HepG2 (cell line): ENCODE measurements around the gene TLK2. TPM values are rescaled to one million over a fixed set of nuclear protein-coding genes. Genes with fewer than 3 reads are reported as not detected.

ENCODE experiments used
- ATAC-seq: fragments of 200-7000 bp; cut with Tn5 transposase; 3 replicates; pipeline ENCODE4 v1.9.1; 2020; ENCODE audit warnings: mild to moderate bottlenecking, moderate library complexity
- BruUV-seq: library from RNA; stranded (reverse); fragments of 400-500 nt; replicated peaks from 2 replicates; lab custom pipeline; 2021; lab: Mats Ljungman, UMichigan
- CTCF ChIA-PET: fragments of 300-600 bp; formaldehyde crosslinking; extraction: SDS; loops from one replicate; lab custom pipeline; 2021; ENCODE audit warnings: low total read pairs, inconsistent platforms, low intra/inter-chr PET ratio; lab: Yijun Ruan, JAX
- POLR2A ChIA-PET: fragments of 350-600 bp; sonication (Branson Sonifier 250); formaldehyde crosslinking; loops from one replicate; lab custom pipeline; 2020; ENCODE audit warnings: antibody characterized with exemption, inconsistent platforms; lab: Yijun Ruan, JAX
- DNase-seq: peaks from one replicate; pipeline ENCODE4 v3.0.0-alpha.2; 2015; ENCODE audit warnings: low spot score
- FAIRE-seq: peaks from 3 replicates; lab custom pipeline; 2011; peaks lifted over from hg19 to GRCh38; lab: Jason Lieb, UNC
- H2AFZ ChIP-seq: one replicate; pipeline ENCODE4 v1.6.1; 2011; ENCODE audit warnings: low read length, inconsistent platforms
- H3K27ac ChIP-seq: fragments of 300-600 bp; 3 replicates; pipeline ENCODE4 v1.8.0; 2011; ENCODE audit warnings: mixed run types, mild to moderate bottlenecking, mixed read lengths, low read length, inconsistent platforms; ENCODE audit not compliant: insufficient read depth; ENCODE audit errors: extremely low read length
- H3K27me3 ChIP-seq, 2 experiments: fragments of 200-600 bp in 1 of 2; 2 replicates in 1 of 2; 3 replicates in 1 of 2; pipeline versions ENCODE4 v1.6.0 to v1.8.0; 2011; ENCODE audit warnings: low read length in 2 of 2, mild to moderate bottlenecking in 2 of 2, moderate library complexity in 2 of 2, inconsistent platforms in 1 of 2; ENCODE audit not compliant: insufficient read depth in 2 of 2, control insufficient read depth in 1 of 2
- H3K36me3 ChIP-seq, 2 experiments: fragments of 200-600 bp in 1 of 2; replicated peaks in 1 of 2; 2 replicates in 1 of 2; 3 replicates in 1 of 2; pipeline versions ENCODE4 v1.5.1 to v1.8.0; 2011; ENCODE audit warnings: low read length in 2 of 2, inconsistent platforms in 1 of 2; ENCODE audit not compliant: insufficient read depth in 2 of 2, control insufficient read depth in 1 of 2
- H3K4me1 ChIP-seq: 2 replicates; pipeline ENCODE4 v1.5.1; 2012; ENCODE audit warnings: low read length, inconsistent platforms; ENCODE audit not compliant: insufficient read depth
- H3K4me2 ChIP-seq: 2 replicates; pipeline ENCODE4 v1.6.0; 2011; ENCODE audit warnings: low read depth, low read length, inconsistent platforms
- H3K4me3 ChIP-seq, 3 experiments: fragments of 200-600 bp in 1 of 3; sonication (generic), shearing (Covaris generic) in 1 of 3; replicated peaks in 1 of 3; 2 replicates each; pipeline ENCODE4 v1.5.1; 2011 to 2016; ENCODE audit warnings: low read length in 3 of 3, inconsistent platforms in 2 of 3, low read depth in 2 of 3, mild to moderate bottlenecking in 2 of 3, control low read depth in 1 of 3, mixed read lengths in 1 of 3; ENCODE audit not compliant: insufficient read depth in 1 of 3
- H3K79me2 ChIP-seq: one replicate; pipeline ENCODE4 v1.6.1; 2011; ENCODE audit warnings: low read length, inconsistent platforms; ENCODE audit not compliant: insufficient read depth
- H3K9ac ChIP-seq: 2 replicates; pipeline ENCODE4 v1.6.0; 2011; ENCODE audit warnings: mild to moderate bottlenecking, low read depth, low read length, inconsistent platforms; ENCODE audit not compliant: insufficient read depth
- H3K9me3 ChIP-seq: 2 replicates; pipeline ENCODE4 v1.5.1; 2012; ENCODE audit warnings: mild to moderate bottlenecking, low read length
- H4K20me1 ChIP-seq: 2 replicates; pipeline ENCODE4 v1.6.0; 2011; ENCODE audit warnings: inconsistent platforms, mild to moderate bottlenecking, low read length, moderate library complexity; ENCODE audit not compliant: insufficient read depth
- ARNT ChIP-seq: fragments of 450-650 bp; IDR thresholded peaks from 2 replicates; pipeline ENCODE4 v1.6.1; 2017
- BRCA1 ChIP-seq: sonication (generic); formaldehyde crosslinking; IDR thresholded peaks from 2 replicates; pipeline ENCODE4 v1.4.0; 2020; ENCODE audit warnings: missing genetic modification reagents
- FOSL2 ChIP-seq: sonication (generic); formaldehyde crosslinking; IDR thresholded peaks from 2 replicates; pipeline ENCODE4 v1.4.0; 2020; ENCODE audit warnings: missing genetic modification reagents
- GMEB2 ChIP-seq: IDR thresholded peaks from 2 replicates; pipeline ENCODE4 v1.6.1; 2016; ENCODE audit warnings: missing biosample characterization, missing genetic modification reagents, low read depth
- MTA1 ChIP-seq: sonication (generic); formaldehyde crosslinking; IDR thresholded peaks from 2 replicates; pipeline ENCODE4 v1.4.0; 2020; ENCODE audit warnings: missing genetic modification reagents, mild to moderate bottlenecking, borderline replicate concordance
- MYC ChIP-seq: sonication (generic); formaldehyde crosslinking; IDR thresholded peaks from 2 replicates; pipeline ENCODE4 v1.9.0; 2021; ENCODE audit warnings: missing genetic modification reagents, borderline replicate concordance
- PHF8 ChIP-seq: sonication (generic); formaldehyde crosslinking; IDR thresholded peaks from 2 replicates; pipeline ENCODE4 v1.5.0; 2020; ENCODE audit warnings: missing genetic modification reagents
- PRMT3 ChIP-seq: sonication (generic); formaldehyde crosslinking; IDR thresholded peaks from 2 replicates; pipeline ENCODE4 v1.8.1; 2022; ENCODE audit warnings: low read depth, mild to moderate bottlenecking, moderate library complexity, missing genetic modification reagents, borderline replicate concordance
- RELA ChIP-seq: sonication (generic); formaldehyde crosslinking; IDR thresholded peaks from 2 replicates; pipeline ENCODE4 v1.4.0; 2020; ENCODE audit warnings: missing genetic modification reagents
- TBP ChIP-seq: sonication (generic); formaldehyde crosslinking; IDR thresholded peaks from 2 replicates; pipeline ENCODE4 v1.5.0; 2020; ENCODE audit warnings: missing genetic modification reagents
- YY1 ChIP-seq: IDR thresholded peaks from 2 replicates; pipeline ENCODE4 v1.6.1; 2011; ENCODE audit warnings: low read length, low read depth, moderate library complexity, mild to moderate bottlenecking; ENCODE audit not compliant: insufficient read depth, insufficient replicate concordance
- ZC3H13 ChIP-seq: sonication (generic); formaldehyde crosslinking; IDR thresholded peaks from 2 replicates; pipeline ENCODE4 v1.8.1; 2023; ENCODE audit warnings: mild to moderate bottlenecking, missing genetic modification reagents, moderate library complexity
- ZC3H4 ChIP-seq: sonication (generic); formaldehyde crosslinking; IDR thresholded peaks from 2 replicates; pipeline ENCODE4 v1.4.0; 2020; ENCODE audit warnings: missing genetic modification reagents, borderline replicate concordance
- ZFP1 ChIP-seq: IDR thresholded peaks from 2 replicates; pipeline ENCODE4 v1.6.1; 2016
- ZFY ChIP-seq: sonication (generic); formaldehyde crosslinking; IDR thresholded peaks from 2 replicates; pipeline ENCODE4 v1.4.0; 2020; ENCODE audit warnings: missing genetic modification reagents
- ZNF225 ChIP-seq: sonication (generic); formaldehyde crosslinking; IDR thresholded peaks from 2 replicates; pipeline ENCODE4 v1.4.0; 2020; ENCODE audit warnings: mild to moderate bottlenecking, missing genetic modification reagents
- ZNF281 ChIP-seq: sonication (generic); formaldehyde crosslinking; IDR thresholded peaks from 2 replicates; pipeline ENCODE4 v1.4.0; 2020; ENCODE audit warnings: missing genetic modification reagents, borderline replicate concordance
- ZNF441 ChIP-seq: sonication (generic); formaldehyde crosslinking; IDR thresholded peaks from 2 replicates; pipeline ENCODE4 v1.7.0; 2021; ENCODE audit warnings: missing genetic modification reagents, borderline replicate concordance
- ZNF770 ChIP-seq: sonication (generic); formaldehyde crosslinking; IDR thresholded peaks from 2 replicates; pipeline ENCODE4 v1.5.0; 2020; ENCODE audit warnings: mild to moderate bottlenecking, missing genetic modification reagents
- ZZZ3 ChIP-seq: sonication (generic); formaldehyde crosslinking; IDR thresholded peaks from 2 replicates; pipeline ENCODE4 v1.4.0; 2020; ENCODE audit warnings: missing genetic modification reagents, mild to moderate bottlenecking, borderline replicate concordance
- WGBS: methylation state at CpG from one replicate; pipeline ENCODE4 v1.1.6; 2017; ENCODE audit warnings: low lambda C conversion rate; 5-methylcytosine and 5-hydroxymethylcytosine counted together
- in situ Hi-C: cut with HindIII; loops from 2 replicates; pipeline ENCODE4 v1.10.0; 2017; ENCODE audit warnings: low pct_unique_long_range_greater_than_20kb; ENCODE audit not compliant: extremely low pct_ligation_motif_present
- intact Hi-C: fragments of 100-400 bp; cut with micrococcal nuclease; formaldehyde crosslinking; loops from one replicate; pipeline ENCODE4 v1.10.0; 2022; ENCODE audit not compliant: unreplicated experiment
- polyA plus RNA-seq, 8 experiments: library from polyadenylated mRNA; depleted of rRNA in 3 of 8; stranded (reverse) in 7 of 8; unstranded in 1 of 8; fragments of >200 nt; fragmentation: Illumina TruSeq in 4 of 8; extraction: Trizol in 4 of 8; gene quantifications; 2 replicates each; pipeline versions ENCODE4 v1.2.1 to v1.2.3, GENCODE V29; 2011 to 2016; ENCODE audit warnings: low read depth in 4 of 8, missing spikeins in 1 of 8, mixed read lengths in 1 of 8; ENCODE audit not compliant: insufficient read depth in 1 of 8
- total RNA-seq, 5 experiments: library from RNA; depleted of rRNA; stranded (reverse); fragments of >200 nt; fragmentation: Illumina TruSeq; extraction: Trizol; gene quantifications; 2 replicates each; pipeline ENCODE4 v1.2.3, GENCODE V29; 2016; ENCODE audit warnings: low read depth in 1 of 5

Gene TLK2
- total and polyA plus RNA-seq, 2 of the 13 experiments (the other 11 are each of a cell fraction or from before 2014, with no cell fraction given), result 58.7 to 60.8 TPM

GRCh38 chr17:62655656-62656055, 177.0 kb downstream of the TLK2 start (continued):
- TF ChIP-seq ZNF281 (CRISPR knock-in tag) (no peak), ZNF225 (CRISPR knock-in tag) (no peak), ARNT (no peak), BRCA1 (CRISPR knock-in tag) (no peak), RELA (CRISPR knock-in tag) (no peak), ZNF441 (CRISPR knock-in tag) (no peak), ZFY (CRISPR knock-in tag) (no peak), PHF8 (CRISPR knock-in tag) (no peak), ZNF770 (no peak)

GRCh38 chr17:62656446-62656845, 177.8 kb downstream of the TLK2 start:
- Histone ChIP-seq H3K4me1 (peaks cover 21% of the 10 kb centered on the region), H3K9ac (no peak overlapping the region), H3K27ac (no peak overlapping the region), H3K9me3 (no peaks in the 10 kb centered on the region), H4K20me1 (no peaks in the 10 kb centered on the region), H3K27me3 (peaks cover 13 to 74% of the 10 kb centered on the region in 2 experiments; a peak in 4 of 5 replicates), H3K4me2 (no peak overlapping the region), H3K4me3 (no peak overlapping the region), H3K36me3 (no peaks in the 10 kb centered on the region), H2AFZ (no peak overlapping the region), H3K79me2 (no peaks in the 10 kb centered on the region)
- BruUV-seq, result no TSS peak
- CTCF ChIA-PET, result no interaction called here
- DNase-seq, result no peak
- ATAC-seq, result no peak
- WGBS, result 0% methylated on average over 1 of the region's 1 CpG
- POLR2A ChIA-PET, result no interaction called here
- in situ Hi-C loops, result no loop called here
- no peak for FAIRE-seq
- intact Hi-C loops, result no loop called here
- no peak for TF ChIP-seq ZC3H13 (CRISPR knock-in tag)
- no peak for TF ChIP-seq PRMT3 (CRISPR knock-in tag)
- no peak for TF ChIP-seq GMEB2 (CRISPR knock-in tag)
- no peak for TF ChIP-seq TBP (CRISPR knock-in tag)
- no peak for TF ChIP-seq FOSL2 (CRISPR knock-in tag)
- TF ChIP-seq ZC3H4 (CRISPR knock-in tag), result no peak
- no peak for TF ChIP-seq MTA1
- TF ChIP-seq ZZZ3, result no peak
- no peak for TF ChIP-seq YY1
- no peak for TF ChIP-seq ZFP1 (CRISPR knock-in tag)
- TF ChIP-seq MYC (CRISPR knock-in tag), result no peak
